HT-29 (cell line): ENCODE results near the gene ATP2B2. TPM values are rescaled to one million over a fixed set of nuclear protein-coding genes. Genes with fewer than 3 reads are reported as not detected.

Experiments
- DNase-seq: peaks from one replicate; pipeline ENCODE4 v3.0.0-alpha.2; 2015; ENCODE audit warnings: low spot score
- total RNA-seq: library from RNA; depleted of rRNA; stranded (reverse); fragments of >200 nt; shearing (Covaris generic); gene quantifications from 2 replicates; pipeline ENCODE4 v1.2.3, GENCODE V29; 2014

The ATP2B2 gene
- total RNA-seq, 1 experiment from 2014 or later, result not detected

- DNase-seq, result no peak
These were observed 54.6 kb downstream of the ATP2B2 start for GRCh38 chr3:10450494-10451440.

GRCh38 chr3:10449436-10449835, 56.0 kb downstream of the ATP2B2 start:
- DNase-seq, result no peak

GRCh38 chr3:10448544-10448943, 56.8 kb downstream of the ATP2B2 start:
- no peak for DNase-seq

GRCh38 chr3:10447527-10448260, 57.7 kb downstream of the ATP2B2 start:
- DNase-seq, result no peak

GRCh38 chr3:10447110-10447509, 58.3 kb downstream of the ATP2B2 start:
- no peak for DNase-seq

GRCh38 chr3:10445561-10446175, 59.7 kb downstream of the ATP2B2 start:
- DNase-seq, result no peak

- DNase-seq, result no peak
These were observed 60.9 kb downstream of the ATP2B2 start for GRCh38 chr3:10444511-10444910.

- no peak for DNase-seq
These were observed 61.3 kb downstream of the ATP2B2 start for GRCh38 chr3:10444110-10444429.

- DNase-seq, result no peak
These were observed 61.9 kb downstream of the ATP2B2 start for GRCh38 chr3:10443272-10444109.

GRCh38 chr3:10442151-10442795, 63.1 kb downstream of the ATP2B2 start:
- DNase-seq, result no peak

GRCh38 chr3:10440684-10441083, 64.7 kb downstream of the ATP2B2 start:
- DNase-seq, result no peak

GRCh38 chr3:10438902-10439610, 66.3 kb downstream of the ATP2B2 start:
- no peak for DNase-seq

- DNase-seq, result no peak
These were observed 67.1 kb downstream of the ATP2B2 start for GRCh38 chr3:10437995-10438901.

GRCh38 chr3:10437272-10437994, 68.0 kb downstream of the ATP2B2 start:
- DNase-seq, result no peak

GRCh38 chr3:10435850-10436249, 69.5 kb downstream of the ATP2B2 start:
- no peak for DNase-seq

- no peak for DNase-seq
These were observed 70.4 kb downstream of the ATP2B2 start for GRCh38 chr3:10434938-10435336.

GRCh38 chr3:10434144-10434937, 71.0 kb downstream of the ATP2B2 start:
- no peak for DNase-seq

GRCh38 chr3:10432931-10433330, 72.5 kb downstream of the ATP2B2 start:
- no peak for DNase-seq
